GM12874 (cell line): Measurements from ENCODE around the gene MRPL53.

Experiments used
- CTCF ChIP-seq: IDR thresholded peaks from 2 replicates; pipeline ENCODE4 v1.5.1; 2011; ENCODE audit warnings: low read depth, mild to moderate bottlenecking, control low read depth, low read length, moderate library complexity; ENCODE audit not compliant: insufficient read depth

MRPL53 gene

GRCh38 chr2:74424995-74425406 lies 47.5 kb downstream of the MRPL53 start:
- no peak for TF ChIP-seq CTCF

GRCh38 chr2:74424139-74424992 lies 48.1 kb downstream of the MRPL53 start:
- TF ChIP-seq CTCF, result no peak

DNA sequence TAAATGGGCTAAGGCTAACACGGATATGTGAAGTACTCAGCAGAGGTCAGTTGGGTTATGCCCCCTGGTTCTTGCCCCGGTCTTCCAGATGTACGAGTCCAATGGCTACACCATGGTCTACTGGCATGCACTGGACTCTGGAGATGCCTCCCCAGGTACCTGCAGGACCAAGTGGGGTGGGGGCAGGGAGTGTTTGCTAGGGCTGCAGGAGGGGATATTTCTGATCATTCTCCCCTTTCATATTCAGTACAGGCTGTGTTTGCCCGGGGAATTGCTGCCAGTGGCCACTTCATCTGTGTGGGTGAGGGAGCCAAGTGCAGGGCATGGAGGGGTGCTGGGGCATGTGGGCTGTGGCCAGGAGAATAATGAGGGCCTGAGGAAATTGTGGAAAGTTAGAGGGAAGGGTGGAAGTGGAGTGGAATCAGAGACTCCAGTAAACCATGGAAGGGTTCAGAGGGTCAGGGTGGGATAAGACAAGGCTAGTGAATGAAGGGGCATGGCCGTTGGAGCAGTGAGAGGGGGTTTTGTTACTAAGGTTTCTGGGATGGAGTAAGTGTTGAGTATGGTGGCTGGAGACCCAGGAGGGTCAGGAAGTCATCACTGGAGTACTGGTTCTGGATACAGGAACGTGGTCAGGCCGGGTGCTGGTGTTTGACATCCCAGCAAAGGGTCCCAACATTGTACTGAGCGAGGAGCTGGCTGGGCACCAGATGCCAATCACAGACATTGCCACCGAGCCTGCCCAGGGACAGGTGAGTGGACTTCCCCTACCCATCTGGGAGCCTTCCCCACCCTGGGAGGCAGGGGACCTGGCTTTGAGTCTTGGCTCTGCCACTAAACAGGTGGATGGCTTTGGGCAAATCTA lies 49.0 kb downstream of the MRPL53 start:
- TF ChIP-seq CTCF, result no peak
